SJCRH30 (cell line): ENCODE data around the gene CFAP107. TPM values are rescaled to one million over a fixed set of nuclear protein-coding genes. Genes with fewer than 3 reads are reported as not detected.
"Not testable (repeated sequence)": the region's sequence is repeated elsewhere in the genome, so short reads cannot be mapped to it uniquely, and the experiment has no call there.

ENCODE experiments used
- DNase-seq, 2 experiments: peaks; one replicate each; pipeline ENCODE4 v3.0.0-alpha.2; 2015 to 2020
- H3K27ac ChIP-seq: fragments of 250-450 bp; sonication (Bioruptor Pico); 2 replicates; pipeline ENCODE4 v1.5.1; 2020; ENCODE audit warnings: mild to moderate bottlenecking, moderate library complexity
- H3K27me3 ChIP-seq: fragments of 250-450 bp; sonication (Bioruptor Pico); 2 replicates; pipeline ENCODE4 v1.5.1; 2020; ENCODE audit warnings: mild to moderate bottlenecking, moderate library complexity
- H3K36me3 ChIP-seq: fragments of 250-450 bp; sonication (Bioruptor Pico); 2 replicates; pipeline ENCODE4 v1.5.1; 2020; ENCODE audit warnings: mild to moderate bottlenecking, moderate library complexity
- H3K4me1 ChIP-seq: fragments of 250-450 bp; sonication (Bioruptor Pico); 2 replicates; pipeline ENCODE4 v1.5.1; 2020; ENCODE audit warnings: mild to moderate bottlenecking, moderate library complexity
- H3K4me3 ChIP-seq: fragments of 250-450 bp; sonication (Bioruptor Pico); 2 replicates; pipeline ENCODE4 v1.5.1; 2020; ENCODE audit warnings: mild to moderate bottlenecking, moderate library complexity
- H3K9me3 ChIP-seq: fragments of 250-450 bp; sonication (Bioruptor Pico); replicated peaks from 2 replicates; pipeline ENCODE4 v1.5.1; 2020; ENCODE audit warnings: mild to moderate bottlenecking, moderate library complexity
- total RNA-seq: library from RNA; depleted of rRNA; stranded (reverse); fragments of >200 nt; shearing (Covaris generic); gene quantifications from 2 replicates; pipeline ENCODE4 v1.2.3, GENCODE V29; 2014

CFAP107 gene
- total RNA-seq, 1 experiment from 2014 or later, result not detected

DNA sequence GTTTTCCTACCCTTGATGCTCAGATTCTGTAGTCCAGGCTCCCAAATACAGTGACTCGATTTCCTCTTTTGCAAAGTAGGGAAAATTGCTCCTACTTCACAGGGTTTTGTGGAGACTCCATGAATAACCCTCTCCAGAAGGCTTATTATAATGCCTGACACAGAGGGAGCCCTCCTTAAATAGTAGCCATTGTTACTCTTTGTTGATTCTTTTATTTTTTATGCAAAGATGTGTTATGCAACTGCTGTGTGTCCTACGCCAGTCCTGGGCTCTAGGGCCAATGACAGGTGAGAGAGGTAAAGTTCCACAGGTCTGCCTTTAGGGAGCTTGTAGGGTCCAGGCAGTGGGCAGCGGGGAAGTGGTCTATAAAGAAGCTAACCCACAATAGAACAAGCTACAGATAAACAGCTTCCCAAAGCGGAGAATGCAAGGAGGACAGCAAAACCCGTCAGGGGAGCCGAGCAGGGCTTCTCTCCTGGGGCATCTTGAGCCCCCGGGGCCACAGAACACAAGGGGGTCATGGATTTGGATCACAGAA lies 28.6 kb upstream of the CFAP107 start:
- Histone ChIP-seq H3K4me3 (no peak overlapping the region), H3K36me3 (no peaks in the 10 kb centered on the region), H3K27ac (no peak overlapping the region), H3K27me3 (0 out of 2 replicates have a peak, but pooled peaks cover 2% of the 10 kb centered on the region), H3K4me1 (no peaks in the 10 kb centered on the region), H3K9me3 (no peaks in the 10 kb centered on the region)
- no peak for DNase-seq

DNA sequence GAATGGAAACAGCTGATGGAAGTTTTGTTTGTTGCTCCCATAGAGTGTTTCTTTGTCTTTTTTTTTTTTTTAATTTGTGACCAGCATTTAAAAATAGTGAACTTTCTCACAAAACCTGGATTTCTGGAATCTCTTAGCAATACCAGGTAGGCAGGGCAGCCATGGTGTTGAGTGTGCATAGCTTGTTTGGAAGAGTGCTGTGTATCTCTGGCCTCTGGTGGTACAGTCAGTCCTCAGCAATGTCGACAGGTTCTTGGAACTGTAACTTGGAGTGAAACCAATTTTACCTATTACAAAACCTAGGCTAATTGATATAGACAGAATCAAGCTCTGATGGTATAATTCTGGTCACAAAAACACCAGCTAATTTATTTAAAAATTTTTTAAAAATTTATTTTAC lies 23.4 kb upstream of the CFAP107 start:
- no peaks in the 10 kb centered on the region for H3K4me1 ChIP-seq
- H3K9me3 ChIP-seq, result no peaks in the 10 kb centered on the region
- H3K4me3 ChIP-seq, result no peak overlapping the region
- H3K27me3 ChIP-seq, result no peaks in the 10 kb centered on the region; the same call in 1 of the 2 replicates
- H3K27ac ChIP-seq, result no peak overlapping the region
- DNase-seq, result no peak
- no peaks in the 10 kb centered on the region for H3K36me3 ChIP-seq

DNA sequence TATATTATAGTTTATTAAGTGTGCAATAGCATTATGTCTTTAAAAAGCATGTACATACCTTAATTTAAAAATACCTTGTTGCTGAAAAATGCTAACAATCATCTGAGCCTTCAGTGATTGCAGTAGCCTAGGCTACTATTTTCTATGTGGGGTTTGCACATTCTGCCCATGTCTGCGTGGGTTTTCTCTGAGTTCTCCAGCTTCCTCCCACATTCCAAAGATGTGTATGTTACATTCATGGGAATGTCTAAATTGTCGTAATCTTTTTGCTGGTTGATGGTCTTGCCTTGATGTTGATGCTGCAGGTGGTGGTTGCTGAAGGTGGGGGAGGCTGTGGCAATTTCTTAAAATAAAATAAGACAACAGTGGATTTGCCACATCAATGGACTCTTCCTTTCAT lies 17.6 kb upstream of the CFAP107 start:
- no peak for DNase-seq
- Histone ChIP-seq H3K4me3 (no peak overlapping the region), H3K4me1 (no peaks in the 10 kb centered on the region), H3K9me3 (no peaks in the 10 kb centered on the region; the same call in 1 of the 2 replicates), H3K36me3 (no peaks in the 10 kb centered on the region), H3K27ac (no peak overlapping the region), H3K27me3 (no peaks in the 10 kb centered on the region; the same call in 1 of the 2 replicates)

DNA sequence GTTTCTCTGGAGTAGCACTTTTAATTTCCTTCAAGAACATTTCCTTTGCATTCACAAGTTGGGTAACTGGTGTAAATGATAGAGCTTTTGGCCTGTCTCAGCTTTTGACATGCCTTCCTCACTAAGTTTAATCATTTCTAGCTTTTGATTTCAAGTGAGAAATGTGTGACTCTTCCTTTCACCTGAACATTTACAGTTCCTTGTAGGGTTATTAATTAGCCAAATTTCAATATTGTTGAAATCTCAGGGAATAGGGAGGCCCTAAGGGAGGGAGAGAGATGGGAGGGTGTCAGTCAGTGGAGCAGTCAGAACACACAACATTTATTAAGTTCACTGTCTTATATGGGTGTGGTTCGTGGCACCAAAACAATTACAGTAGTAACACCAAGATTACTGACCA lies 15.8 kb upstream of the CFAP107 start:
- Histone ChIP-seq H3K36me3 (no peaks in the 10 kb centered on the region), H3K27ac (no peak overlapping the region), H3K9me3 (no peaks in the 10 kb centered on the region; the same call in 1 of the 2 replicates), H3K27me3 (no peaks in the 10 kb centered on the region), H3K4me1 (no peaks in the 10 kb centered on the region), H3K4me3 (no peak overlapping the region)
- no peak for DNase-seq

DNA sequence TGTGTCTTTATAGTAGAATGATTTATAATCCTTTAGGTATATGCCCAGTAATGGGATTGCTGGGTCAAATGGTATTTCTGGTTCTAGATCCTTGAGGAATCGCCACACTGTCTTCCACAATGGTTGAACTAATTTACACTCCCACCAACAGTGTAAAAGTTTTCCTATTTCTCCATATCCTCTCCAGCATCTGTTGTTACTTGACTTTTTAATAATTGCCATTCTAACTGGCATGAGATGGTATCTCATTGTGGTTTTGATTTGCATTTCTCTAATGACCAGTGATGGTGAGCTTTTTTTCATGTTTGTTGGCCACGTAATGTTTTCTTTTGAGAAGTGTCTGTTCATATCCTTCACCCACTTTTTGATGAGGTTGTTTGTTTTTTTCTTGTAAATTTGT lies 14.9 kb upstream of the CFAP107 start:
- not testable (repeated sequence) for H3K4me1 ChIP-seq, H3K36me3 ChIP-seq, H3K9me3 ChIP-seq, DNase-seq, H3K27ac ChIP-seq, H3K27me3 ChIP-seq, H3K4me3 ChIP-seq

DNA sequence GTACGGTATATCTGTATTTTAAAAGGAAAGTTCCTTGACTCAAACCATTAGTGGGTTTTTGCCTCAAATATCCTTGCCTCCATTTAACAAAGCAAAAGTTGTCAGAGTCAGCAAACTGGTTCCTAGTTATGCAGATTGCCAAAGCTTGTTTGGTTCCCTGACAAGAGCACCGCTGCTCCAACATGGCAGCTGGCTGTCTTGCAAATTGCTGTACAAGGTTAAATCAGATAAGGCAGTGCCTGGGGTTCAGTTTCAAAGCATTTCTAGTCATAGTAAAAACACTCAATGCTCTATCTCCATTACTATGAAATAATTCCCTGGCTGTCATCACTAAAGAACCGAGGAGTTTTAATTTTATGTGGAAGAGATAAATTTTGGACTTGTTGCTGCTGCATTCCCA lies 11.3 kb upstream of the CFAP107 start:
- H3K27me3 ChIP-seq, result no peaks in the 10 kb centered on the region
- H3K4me3 ChIP-seq, result no peak overlapping the region
- H3K36me3 ChIP-seq, result no peaks in the 10 kb centered on the region
- H3K27ac ChIP-seq, result no peak overlapping the region
- no peaks in the 10 kb centered on the region; the same call in 1 of the 2 replicates for H3K9me3 ChIP-seq
- DNase-seq, result no peak
- no peaks in the 10 kb centered on the region for H3K4me1 ChIP-seq

DNA sequence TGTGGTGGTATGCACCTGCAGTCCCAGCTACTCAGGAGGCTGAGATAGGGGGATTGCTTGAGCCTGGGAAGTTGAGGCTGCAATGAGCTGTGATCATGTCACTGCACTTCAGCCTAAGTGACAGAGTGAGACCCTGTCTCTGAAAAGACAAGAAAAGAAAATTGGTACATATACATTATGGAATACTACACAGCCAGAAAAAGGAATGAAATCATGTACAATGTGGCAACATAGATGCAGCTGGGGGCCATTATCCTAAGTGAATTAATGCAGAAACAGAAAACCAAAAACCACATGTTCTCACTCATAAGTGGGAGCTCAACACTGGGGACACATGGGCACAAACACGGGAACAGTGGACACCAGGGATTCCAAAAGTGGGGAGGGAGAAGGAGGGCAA lies 7.1 kb upstream of the CFAP107 start:
- Histone ChIP-seq H3K36me3 (no peaks in the 10 kb centered on the region), H3K27me3 (no peaks in the 10 kb centered on the region), H3K4me1 (no peaks in the 10 kb centered on the region), H3K27ac (no peak overlapping the region), H3K4me3 (no peak overlapping the region), H3K9me3 (no peaks in the 10 kb centered on the region)
- no peak for DNase-seq

DNA sequence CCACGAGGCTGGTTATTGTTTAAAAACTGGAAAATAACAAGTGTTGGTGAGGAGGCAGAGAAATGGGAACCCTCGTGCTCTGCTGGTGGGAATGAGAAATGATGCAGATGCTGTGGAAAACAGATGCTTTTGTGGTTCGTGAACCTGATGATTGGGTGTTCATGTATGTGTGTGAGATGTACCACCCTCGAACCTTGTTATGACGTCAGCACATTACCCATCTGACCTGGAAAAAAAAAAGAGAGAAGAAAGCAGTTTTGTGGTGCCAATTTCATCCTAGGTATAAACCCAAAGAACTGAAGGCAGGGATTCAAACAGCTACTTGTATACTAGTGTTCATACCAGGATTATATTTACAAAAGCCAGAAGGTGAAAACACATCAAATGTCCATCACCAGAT lies 6.4 kb upstream of the CFAP107 start:
- no peak overlapping the region for H3K4me3 ChIP-seq
- H3K4me1 ChIP-seq, result no peaks in the 10 kb centered on the region
- no peak overlapping the region for H3K27ac ChIP-seq
- no peak for DNase-seq
- no peaks in the 10 kb centered on the region for H3K36me3 ChIP-seq
- no peaks in the 10 kb centered on the region for H3K9me3 ChIP-seq
- H3K27me3 ChIP-seq, result no peaks in the 10 kb centered on the region

DNA sequence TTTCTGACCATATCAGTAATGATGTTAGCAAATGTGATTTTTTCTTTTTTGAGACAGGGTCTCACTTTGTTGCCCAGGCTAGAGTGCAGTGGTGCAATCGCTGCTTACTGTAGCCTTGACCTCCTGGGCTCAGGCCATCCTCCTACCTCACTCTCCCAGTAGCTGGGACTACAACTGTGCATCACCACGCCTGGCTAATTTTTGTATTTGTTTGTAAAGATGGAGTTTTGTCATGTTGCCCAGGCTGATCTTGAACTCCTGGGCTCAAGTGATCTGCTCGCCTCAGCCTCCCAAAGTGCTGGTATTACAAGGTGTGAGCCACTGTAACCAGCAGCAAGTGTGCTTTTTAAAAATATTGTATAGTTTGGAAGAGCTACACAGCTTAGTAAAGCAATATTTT lies 4.1 kb upstream of the CFAP107 start:
- no peaks in the 10 kb centered on the region for H3K4me1 ChIP-seq
- no peak overlapping the region for H3K27ac ChIP-seq
- H3K36me3 ChIP-seq, result no peaks in the 10 kb centered on the region
- no peaks in the 10 kb centered on the region for H3K9me3 ChIP-seq
- no peak for DNase-seq
- H3K4me3 ChIP-seq, result no peak overlapping the region
- H3K27me3 ChIP-seq, result no peaks in the 10 kb centered on the region

DNA sequence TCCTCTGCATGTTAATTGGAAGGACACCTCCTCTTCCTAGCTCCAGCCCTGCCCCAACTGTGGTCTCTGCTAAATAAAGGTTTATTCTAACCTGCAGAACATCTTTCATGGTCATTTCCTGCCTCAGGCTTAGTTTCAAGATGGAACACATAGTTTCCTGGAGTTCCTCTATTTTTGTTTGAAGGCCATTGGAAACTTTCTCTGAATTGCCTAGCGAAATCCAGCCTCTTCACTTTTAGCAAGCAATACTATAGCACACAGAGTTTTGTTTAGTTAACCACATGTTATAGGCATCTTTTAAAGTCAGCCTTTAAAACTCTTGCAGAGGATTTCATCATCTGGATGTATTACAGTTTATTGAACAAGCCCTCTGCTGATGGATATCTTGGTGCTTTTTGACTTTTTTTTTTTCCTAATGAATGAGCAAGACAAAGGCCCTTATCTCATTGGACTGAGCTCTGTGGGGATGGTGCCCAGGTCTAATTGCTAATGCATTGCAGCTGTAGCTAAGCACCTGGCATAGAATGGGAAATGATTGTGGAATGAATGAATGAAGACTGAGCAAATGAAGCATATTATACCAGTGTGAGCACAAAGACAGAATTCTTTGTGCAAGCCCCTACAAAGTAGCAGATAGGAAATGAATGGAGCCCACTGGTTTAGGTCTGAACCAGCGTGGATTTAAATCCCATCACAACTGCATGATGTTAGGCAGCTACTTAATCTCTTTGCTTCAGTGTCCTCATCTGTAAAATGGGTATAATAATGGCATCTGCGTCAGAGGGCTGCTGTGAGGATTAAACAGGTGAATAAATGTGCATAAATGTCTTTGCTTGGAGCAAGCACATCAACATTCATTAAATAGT lies 641 bp upstream of the CFAP107 start:
- Histone ChIP-seq H3K9me3 (0 out of 2 replicates have a peak, but pooled peaks cover 2% of the 10 kb centered on the region), H3K27ac (no peak overlapping the region), H3K4me1 (no peaks in the 10 kb centered on the region), H3K36me3 (no peaks in the 10 kb centered on the region), H3K27me3 (no peaks in the 10 kb centered on the region), H3K4me3 (no peak overlapping the region)
- no peak for DNase-seq

DNA sequence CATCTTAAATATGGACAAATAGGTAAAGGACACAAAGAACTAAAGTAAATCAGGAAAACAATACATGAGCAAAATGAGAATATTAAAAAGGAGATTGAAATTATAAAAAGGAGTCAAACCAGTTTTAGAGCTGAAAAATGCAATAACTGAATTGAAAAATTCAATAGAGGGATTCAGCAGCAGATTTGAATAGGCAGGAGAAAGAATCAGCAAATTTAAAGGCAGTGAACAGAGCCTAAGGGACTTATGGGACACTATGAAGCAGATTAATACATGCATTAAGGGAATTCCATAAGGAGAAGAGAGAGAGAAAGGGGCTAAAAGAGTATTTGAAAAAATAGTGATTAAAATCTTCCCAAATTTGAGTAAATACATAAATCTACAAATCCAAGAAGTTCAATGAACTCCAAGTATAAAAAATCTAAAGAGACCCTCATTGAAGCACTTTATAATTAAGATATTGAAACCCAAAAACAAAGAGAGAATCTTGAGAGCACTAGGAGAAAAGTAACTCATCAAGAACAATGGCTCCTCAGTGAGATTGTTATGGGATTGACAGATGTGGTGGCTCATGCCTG lies 2.9 kb downstream of the CFAP107 start:
- Histone ChIP-seq H3K4me3 (no peak overlapping the region), H3K27ac (no peak overlapping the region), H3K27me3 (no peaks in the 10 kb centered on the region), H3K9me3 (0 out of 2 replicates have a peak, but pooled peaks cover 2% of the 10 kb centered on the region), H3K4me1 (no peaks in the 10 kb centered on the region), H3K36me3 (no peaks in the 10 kb centered on the region)
- no peak for DNase-seq

DNA sequence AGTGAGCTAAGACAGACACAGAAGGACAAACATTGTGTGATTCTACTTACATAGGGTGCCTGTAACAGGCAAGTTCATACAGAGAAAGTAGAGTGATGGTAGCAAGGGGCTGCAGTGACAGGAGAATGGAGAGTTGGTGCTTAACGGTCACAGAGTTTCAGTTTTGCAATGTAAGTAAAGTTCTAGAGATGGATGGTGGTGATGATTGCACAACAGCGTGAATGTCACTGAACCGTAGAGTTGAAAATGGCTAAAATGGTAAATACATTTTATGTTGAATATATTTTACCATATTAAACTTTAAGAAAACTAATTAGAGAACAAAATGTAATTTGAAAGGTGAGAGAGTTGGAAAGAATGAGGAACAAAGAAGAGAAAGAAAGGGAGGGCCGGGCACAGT lies 8.7 kb downstream of the CFAP107 start:
- H3K36me3 ChIP-seq, result no peaks in the 10 kb centered on the region
- no peak overlapping the region for H3K4me3 ChIP-seq
- H3K27me3 ChIP-seq, result peaks cover 8% of the 10 kb centered on the region; the same call in 1 of the 2 replicates
- H3K9me3 ChIP-seq, result 0 out of 2 replicates have a peak, but pooled peaks cover under 1% of the 10 kb centered on the region
- DNase-seq, result no peak
- H3K27ac ChIP-seq, result no peak overlapping the region
- no peaks in the 10 kb centered on the region for H3K4me1 ChIP-seq

DNA sequence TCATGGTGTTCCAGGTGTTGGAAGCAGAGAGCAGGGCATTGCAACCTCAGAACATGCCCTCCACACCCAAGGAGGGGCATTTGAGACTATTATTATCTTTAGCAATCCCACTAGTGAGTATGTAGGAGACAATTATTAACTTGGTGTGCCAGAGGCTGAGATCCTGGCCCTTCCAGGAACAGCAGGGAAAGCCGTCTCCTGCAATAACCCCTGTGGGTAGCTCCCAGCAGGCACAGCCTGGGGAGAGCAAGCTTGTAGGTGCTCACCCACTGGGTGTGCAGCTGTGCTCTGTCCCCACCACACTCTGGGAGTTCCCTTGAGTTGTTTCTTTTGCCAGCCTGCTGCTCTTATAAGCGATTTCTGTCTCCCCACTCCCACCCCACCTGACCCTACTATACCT lies 10.3 kb downstream of the CFAP107 start:
- H3K4me3 ChIP-seq, result no peak overlapping the region
- H3K36me3 ChIP-seq, result no peaks in the 10 kb centered on the region
- H3K9me3 ChIP-seq, result no peaks in the 10 kb centered on the region
- H3K4me1 ChIP-seq, result no peaks in the 10 kb centered on the region
- peaks cover 8% of the 10 kb centered on the region; the same call in 1 of the 2 replicates for H3K27me3 ChIP-seq
- DNase-seq, result no peak
- no peak overlapping the region for H3K27ac ChIP-seq

DNA sequence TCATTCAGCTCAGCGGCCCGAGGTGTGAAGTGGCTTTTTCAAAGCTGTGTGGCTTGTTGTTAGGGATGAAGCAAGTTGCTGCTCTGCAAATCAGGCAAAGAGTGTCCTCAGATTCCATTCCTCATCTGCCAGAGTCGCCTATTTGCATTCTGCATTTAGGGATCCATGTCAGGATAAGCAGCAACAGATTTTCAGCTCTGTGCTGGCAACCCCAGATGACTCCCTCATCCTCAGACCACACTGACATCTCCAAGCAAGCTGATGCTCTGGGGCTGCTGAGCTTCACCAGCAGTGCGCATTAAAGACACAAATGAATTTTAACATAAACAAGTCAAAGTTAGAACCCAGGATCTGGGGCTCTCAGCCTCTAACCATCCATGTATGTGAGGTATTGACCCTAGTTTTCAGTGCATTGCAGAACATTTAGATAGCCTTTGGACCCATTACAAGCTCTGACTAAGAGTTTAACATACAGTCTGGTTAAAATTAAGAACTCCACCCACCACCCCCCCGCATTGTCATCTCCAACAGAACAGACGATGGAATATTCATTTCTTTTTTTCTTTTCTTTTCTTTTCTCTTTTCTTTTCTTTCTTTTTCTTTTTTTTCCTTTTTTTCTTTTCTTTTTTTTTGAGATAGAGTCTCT lies 10.9 kb downstream of the CFAP107 start:
- Histone ChIP-seq H3K9me3 (no peaks in the 10 kb centered on the region), H3K4me3 (no peak overlapping the region), H3K4me1 (no peaks in the 10 kb centered on the region), H3K27ac (no peak overlapping the region), H3K27me3 (peaks cover 8% of the 10 kb centered on the region; the same call in 1 of the 2 replicates), H3K36me3 (no peaks in the 10 kb centered on the region)
- DNase-seq, result no peak

DNA sequence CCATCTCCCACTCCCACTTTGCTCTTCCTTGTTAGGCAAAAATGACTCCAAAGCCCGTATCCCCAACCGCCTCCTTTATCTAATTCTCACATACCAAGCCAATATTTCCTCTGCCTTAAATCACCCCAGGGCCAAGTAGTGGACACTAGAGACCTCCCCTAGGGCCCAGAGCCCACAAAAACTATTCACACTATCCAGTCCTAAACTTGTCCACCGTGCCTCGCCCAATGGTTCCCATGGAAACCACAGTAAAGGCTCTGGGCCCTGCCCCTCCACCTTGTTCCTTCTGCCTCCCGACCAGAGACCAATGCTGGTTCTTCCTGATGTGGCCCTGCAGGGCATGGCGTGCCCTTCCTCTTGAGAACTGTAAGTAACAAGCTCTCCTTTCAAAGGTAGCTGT lies 11.8 kb downstream of the CFAP107 start:
- no peaks in the 10 kb centered on the region for H3K36me3 ChIP-seq
- no peak for DNase-seq
- H3K27ac ChIP-seq, result no peak overlapping the region
- peaks cover 8% of the 10 kb centered on the region; the same call in 1 of the 2 replicates for H3K27me3 ChIP-seq
- no peaks in the 10 kb centered on the region for H3K4me1 ChIP-seq
- H3K9me3 ChIP-seq, result no peaks in the 10 kb centered on the region
- no peak overlapping the region for H3K4me3 ChIP-seq
